Midbrain (tissue), 1 donor: ENCODE results near the gene CD2.
"Not testable (repeated sequence)": the region's sequence is repeated elsewhere in the genome, so short reads cannot be mapped to it uniquely, and the experiment has no call there.

ENCODE experiments used
- DNase-seq: peaks from one replicate; lab custom pipeline; 2025; lab: John Stamatoyannopoulos, UW

The CD2 gene

DNA sequence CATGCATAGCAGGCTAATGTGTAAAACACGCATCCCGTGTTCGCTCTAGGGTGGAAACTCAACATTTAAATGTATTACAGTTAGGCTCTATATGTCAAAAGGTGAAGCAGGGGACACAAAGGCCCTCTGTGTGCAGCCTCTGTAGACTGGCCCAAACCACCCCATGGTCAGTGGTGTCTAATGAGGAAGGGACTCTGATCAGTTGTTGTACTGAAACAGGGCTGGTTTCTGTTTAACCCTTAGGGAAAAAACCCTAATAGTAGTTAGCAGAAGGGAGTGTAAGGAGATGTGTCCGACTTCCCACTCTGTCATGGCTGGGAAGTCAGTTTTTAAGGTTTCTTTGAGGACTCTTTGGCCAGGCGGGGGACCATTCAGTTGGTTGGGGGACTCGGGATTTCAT lies 21.5 kb upstream of the CD2 start:
- no peak for DNase-seq

DNA sequence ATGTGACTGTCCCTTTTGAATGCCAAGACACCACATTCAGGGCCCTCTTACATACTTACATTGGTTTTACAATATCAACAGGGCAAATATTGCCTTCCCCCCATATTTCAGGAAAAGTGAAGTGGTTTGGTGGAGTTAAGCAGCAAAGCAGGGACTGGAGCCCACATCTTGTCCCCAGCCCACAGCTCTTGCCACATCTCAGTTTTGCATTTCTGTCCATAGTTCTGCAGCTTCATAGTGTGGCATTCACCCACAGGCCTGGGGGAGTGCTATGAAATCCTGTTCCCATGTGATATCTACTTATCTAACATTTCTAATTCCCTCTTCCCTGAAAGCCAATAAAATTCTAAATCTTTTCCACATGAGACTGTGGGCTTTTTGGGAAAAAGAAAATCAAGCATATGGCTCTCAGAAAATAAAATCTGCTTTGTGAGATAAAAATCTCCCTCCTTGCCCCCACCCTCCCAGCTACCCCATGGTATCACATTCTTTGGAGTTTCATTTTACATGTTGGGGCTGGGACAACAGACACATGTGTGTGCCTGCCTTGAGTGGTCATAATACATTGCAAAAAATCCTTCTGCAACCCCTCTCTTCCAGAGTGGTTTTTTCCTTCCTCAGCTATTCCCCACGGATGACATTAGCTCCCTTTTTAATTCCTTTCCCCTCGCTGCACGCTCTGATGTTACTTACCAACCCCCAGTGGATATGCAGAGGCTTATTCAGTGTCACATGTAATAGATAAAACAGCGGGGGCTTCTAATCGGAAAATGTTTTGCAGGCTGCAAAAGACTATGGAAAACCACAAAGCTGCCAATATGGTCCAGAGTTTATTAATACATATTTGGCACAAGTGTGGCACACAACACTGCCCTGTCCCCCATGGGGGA lies 20.5 kb upstream of the CD2 start:
- peak; percentile 0 for DNase-seq

DNA sequence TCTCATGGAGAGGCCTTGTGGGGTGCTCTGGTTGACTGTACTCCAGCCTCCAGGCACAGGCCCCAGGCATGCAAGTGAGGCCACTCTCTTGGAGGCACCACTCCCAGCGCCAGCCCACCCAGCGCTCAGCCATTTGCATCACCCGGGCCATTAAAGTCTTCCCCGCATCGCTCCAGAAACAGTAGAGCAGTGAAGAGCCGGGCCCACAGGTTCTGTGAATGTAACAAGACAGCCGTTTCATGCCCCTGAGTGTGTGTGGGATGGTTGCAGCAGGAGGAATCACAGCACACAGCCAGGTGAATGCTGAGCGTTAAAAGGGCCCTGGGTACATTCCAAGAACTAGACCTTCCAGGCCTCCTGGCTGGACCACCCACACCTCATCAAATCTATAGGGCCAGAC lies 19.0 kb upstream of the CD2 start:
- no peak for DNase-seq

DNA sequence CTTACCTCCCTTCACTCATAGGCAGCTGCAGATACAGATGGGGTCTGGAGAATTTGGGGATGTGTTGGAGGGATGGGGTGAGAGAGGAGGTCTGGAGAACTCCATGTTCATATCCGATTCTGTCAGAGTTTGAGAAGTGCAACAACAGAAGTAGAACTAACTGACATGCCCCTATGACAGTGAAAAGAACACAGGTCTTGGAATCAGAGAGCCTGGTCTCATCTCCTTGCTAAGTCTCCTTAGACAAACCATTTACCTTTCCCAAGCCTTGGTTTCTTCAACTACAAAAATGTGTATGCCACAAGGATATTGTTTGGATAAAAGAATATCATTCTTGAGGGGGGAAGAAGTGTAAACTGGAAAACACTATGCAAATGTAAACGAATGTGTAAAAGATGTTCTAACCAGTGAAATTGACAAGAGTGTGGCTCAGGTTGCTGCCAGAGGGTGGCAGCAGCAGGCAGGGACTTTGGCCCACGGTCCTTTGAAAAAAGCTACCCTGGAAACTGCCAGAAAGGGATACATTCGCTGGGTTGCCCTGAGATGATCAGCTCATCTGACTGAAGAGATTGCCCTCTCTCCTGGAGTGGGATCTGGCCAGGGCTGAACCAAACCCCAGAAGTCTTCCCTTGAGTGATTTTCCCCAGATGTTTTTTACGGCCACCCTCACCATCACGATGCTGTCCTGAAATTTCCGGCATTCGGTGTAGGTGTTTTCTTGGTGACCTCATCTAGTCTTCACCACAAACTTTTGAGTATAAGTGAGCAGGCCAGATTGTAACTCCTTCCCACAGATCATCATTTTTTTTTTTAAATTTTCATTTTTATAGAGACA lies 17.0 kb upstream of the CD2 start:
- DNase-seq, result peak; percentile 48

DNA sequence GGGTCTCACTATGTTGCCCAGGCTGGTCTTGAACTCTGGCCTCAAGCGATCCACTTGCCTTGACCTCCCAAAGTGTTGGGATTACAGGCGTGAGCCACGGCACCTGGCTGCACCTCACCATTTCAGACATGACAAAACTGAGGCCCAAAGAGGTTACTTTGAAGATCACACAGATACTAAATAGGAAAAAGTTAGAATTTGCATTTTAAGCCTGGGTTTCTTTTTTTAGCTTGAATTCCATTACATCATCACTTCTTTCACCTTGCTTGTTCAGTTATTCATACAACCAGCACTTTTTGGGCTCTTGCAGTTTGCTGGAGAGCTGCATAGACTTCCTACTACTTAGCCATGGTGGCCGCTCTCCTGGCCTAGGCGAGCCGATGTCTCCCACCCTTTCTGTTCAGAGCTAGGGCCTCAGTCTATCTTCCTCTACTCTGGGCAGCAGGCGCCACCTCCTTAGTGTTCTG lies 16.3 kb upstream of the CD2 start:
- no peak for DNase-seq

DNA sequence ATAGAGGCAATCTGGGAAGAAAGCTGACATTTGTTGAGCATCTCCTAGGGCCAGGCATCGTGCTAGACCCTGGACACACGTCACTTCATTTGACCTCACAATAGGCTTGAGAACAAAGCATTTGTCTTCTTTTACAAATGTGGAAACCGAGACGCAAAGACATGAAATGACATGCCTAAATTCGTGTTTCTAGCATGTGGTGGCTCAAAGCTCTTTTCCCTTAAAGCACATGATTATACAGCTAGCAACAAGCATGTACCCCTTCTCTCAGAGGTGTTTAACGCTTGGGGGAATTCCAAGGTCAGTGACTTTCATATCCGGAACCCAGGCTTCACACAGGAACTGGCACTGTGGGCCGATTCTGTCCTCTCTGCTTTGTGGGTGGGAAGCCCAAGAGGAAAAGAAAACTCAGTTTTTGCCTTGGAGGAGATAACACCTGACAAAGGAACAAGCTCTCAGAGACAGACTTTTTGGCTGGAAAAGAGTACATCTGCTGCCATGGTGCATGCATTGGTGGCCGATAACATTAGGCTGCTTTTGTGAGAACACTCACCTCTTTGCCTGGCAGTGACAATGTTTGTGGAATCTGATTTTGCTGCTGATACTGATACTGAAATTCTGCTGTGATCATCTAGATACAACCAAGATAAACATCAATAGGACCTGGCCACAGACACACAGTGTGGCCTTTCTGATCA lies 15.4 kb upstream of the CD2 start:
- DNase-seq, result no peak

DNA sequence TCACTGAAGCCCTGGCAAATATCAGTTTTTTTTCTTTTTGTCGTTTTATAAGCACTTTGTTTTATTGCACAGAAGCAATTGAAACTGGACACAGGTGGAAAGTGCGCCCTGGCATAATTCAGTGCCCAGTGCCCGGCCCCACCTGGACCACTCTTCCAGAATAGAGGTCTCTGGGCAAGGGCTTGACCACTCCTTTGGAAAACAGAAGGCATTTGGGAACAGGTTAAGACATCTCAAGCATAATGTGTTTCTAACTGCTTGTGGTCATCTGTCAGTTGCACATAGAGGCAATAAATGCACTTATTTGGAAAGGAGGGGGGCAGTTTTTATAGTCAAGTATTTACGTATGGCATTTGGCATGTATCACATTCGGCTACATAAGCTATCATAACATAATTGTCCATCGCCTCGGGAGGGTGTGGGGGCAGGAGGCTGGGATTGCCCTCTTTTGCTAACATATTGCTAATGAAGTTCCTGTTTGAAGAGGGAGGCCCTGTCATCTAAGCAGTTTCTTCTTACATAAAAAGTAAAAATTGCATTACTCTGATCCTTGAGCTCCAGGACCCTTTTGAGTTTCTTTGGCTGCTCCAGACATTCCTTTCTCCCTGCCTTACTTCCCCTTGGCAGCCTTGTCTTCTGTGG lies 14.7 kb upstream of the CD2 start:
- no peak for DNase-seq

DNA sequence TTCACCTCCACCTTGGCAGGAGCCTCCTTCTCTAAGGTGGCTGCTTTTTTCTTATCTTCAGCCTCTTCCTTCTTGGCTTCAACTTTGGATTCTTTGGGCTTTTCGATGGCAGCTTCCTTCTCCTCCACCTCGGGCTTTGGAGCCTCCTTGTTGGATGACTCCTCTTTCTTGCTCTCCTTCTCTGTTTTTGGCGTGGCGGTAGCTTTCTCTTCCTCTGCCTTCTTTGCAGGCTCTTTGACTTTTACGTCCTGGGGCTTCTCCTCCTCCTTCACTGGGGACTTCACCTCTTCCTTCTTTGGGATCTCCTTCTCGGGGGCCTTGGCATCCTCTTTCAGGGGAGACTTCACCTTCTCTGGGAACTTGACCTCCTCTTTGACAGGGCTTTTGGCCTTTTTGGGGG lies 13.9 kb upstream of the CD2 start:
- DNase-seq, result no peak

DNA sequence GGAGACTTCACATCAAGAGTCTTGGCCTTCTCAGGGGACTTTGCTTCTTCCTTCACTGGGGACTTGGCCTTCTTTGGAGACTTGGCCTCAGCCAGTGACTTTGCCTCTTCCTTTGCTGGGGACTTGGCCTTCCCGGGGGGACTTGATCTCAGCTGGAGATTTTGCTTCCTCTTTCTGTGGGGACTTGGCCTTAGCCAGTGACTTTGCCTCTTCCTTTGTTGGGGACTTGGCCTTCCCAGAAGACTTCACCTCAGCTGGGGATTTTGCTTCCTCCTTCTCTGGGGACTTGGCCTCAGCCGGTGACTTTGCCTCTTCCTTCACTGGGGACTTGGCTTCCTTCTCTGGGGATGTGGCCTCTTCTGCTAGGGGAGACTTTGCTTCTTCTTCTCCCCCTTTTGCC lies 13.5 kb upstream of the CD2 start:
- no peak for DNase-seq

DNA sequence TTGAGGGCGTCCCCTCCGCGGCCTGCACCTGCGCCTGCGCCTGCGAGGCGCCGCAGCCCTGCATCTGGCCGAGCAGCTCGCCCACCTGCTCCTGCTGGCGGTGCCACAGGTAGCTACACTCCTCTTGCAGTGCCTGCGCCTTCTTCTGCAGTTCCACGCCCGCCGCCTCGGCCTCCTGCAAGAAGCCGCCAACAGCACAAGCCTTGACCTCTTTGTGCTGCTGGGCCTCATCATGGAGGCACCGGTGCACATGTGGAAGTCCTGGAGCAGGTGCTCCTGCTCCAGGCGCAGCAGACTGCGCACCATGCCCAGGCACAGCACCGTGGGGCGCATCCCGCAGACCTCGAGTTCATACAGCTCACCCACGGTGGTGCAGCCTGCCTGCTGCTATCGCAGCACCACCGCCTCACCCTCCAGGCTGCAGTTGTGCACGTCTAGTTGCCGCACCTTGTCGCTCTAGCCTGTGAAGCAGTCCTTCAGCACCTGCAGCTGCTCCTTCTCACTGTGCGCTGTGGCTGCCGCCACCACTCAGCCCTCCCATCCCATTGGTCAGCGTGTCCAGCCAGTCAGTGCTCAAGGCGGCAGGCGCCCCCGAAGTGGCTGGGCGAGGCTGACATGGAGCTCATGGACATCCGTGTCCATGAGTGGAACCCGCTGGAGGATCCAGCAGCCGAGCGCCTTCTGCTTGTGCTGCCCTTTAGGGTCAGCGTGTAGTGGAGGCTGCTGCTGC lies 12.2 kb upstream of the CD2 start:
- DNase-seq, result no peak

DNA sequence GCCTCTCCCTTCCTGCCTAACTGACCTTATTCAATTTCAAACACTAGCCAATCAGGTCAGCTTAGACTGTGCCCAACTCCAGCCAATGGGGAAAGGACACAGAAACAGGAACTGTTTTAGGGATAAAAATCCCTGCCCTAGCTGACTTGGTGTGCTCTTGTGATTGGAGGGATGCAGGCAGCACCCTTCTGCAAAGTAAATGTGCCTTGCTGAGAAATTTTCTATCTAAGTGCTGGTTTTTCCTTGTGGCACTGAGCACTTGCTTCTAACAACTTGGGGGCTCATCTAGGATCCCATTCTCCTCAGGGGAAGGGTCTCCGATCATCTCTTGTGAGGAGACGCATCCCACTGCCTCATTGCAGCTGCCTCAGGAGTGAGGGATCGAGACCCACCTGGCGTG lies 10.7 kb upstream of the CD2 start:
- no peak for DNase-seq

DNA sequence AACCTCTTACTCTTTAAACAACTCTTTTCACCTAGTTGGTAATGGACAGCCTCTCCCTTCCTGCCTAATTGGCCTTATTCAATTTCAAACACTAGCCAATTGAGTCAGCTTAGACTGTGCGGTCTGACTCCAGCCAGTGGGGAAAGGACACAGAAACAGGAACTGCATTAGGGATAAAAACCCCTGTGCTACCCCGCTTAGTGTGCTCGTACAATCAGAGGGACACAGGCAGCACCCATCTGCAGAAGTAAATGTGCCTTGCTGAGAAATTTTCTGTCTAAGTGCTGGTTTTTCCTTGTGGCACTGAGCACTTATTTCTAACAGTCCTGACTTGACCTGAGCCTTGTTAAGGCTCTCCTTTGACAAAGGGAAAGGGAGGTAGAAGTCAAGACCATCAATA lies 6.0 kb upstream of the CD2 start:
- no peak for DNase-seq

DNA sequence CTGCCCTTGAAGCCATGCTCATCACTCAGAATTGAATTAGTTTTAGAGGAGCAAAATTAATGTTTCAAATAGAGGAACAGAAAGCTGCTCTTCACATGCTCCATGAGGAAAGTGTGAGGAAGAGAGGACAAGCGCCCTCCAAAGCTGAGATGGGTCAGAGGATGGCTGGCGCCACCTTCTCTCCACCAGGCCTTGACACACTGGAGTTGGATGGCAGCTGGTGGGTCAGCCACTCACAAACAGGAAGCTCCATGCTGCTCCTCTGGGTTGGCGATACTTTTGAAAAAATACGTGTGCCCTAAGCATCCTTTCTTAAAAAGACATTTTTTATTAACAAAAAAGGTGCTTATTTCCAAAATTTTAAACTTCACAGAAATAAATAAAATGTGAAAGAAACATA lies 3.1 kb upstream of the CD2 start:
- no peak for DNase-seq

DNA sequence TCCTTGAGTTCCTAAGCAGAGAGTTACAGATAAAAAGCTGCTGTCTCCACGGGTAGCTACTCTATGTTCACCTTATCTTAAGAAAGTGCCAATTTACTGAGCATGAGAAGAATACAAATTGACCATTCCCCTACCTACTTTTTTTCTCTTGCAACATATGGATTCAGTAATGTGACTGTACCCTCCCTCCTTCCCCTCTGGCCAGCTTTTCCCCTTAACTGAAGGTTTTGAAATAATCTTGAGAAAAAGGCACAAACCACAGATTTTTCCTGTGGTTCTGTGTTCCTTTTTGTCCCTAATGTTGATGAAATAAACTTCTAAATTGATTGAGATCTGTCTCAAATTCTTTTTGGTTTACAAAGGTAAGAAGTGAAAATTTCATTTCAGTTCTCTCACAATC lies 2.6 kb upstream of the CD2 start:
- DNase-seq, result no peak

DNA sequence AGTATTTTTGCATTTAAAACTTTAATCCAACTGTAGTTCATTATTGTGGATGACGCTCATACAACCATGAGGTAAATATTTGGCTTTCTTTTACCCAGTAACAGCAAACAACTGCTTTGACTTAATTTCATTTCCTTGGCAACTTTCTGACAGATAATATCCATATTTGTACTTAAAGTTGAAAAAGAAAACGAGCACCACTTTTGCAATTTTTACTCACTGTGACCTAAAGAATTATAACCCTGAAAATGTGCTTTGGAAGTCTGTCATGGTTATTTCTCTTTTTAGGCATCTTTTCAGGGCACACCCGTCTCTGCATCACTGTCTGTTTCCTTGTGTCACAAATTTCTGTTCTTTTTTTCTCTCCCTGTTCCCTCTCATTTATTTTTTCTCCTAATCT lies 918 bp upstream of the CD2 start:
- no peak for DNase-seq

DNA sequence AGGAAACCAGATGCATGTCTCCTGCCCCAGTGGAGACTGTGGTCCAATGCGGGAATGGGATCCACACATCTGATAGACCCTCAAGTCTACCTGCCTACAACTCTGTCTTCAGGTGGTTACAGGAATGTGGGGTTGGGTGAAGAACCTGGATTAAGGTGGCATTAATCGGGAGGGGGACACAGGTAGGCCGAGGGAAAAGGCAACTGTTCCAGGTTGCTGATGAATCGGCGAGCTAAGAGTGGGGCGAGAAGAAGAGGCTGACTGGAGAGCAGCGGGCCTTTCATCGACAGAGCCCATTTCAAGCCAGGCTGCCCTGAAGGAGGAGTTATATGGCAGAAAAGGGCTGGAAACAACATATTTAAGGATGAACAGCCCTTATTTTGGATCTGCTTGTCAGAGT lies 836 bp downstream of the CD2 start:
- DNase-seq, result no peak

DNA sequence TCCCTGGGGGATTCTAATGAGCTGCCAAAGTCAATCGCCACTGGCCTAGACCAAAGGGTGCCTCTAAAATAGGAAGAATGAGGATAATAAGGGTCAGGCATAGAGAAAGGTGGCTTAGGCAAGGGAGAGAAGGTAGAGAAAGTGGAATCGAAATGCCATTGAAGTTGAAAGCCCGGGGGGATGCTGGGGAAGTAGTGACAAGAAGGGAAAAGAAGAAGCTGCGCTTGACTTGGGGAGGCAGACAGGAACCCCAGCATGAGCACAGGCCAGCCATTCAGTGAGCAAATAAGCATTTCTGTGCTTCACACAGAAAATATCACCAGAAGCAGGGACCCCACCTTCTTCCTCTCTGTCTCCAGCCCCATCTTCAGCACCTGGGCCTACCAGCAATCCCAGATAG lies 1.5 kb downstream of the CD2 start:
- DNase-seq, result no peak

DNA sequence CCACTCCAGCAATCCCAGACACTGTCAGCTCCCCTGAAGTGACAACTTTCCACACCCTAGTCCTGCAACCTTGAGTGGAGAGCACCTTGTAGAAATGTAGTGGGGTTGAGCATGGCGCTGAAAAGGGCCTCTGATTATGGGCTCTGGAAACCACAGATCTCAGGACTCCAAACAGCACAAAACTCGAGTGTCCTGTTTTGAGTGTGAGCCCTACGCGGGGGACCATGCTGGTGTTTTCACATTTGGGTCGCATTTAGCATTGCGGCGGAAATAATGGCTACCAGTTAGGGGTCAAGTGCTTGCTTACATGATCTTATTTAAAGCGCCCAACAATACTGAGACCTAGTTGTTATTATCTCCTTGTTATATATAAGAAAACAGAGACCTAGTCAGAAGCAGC lies 1.9 kb downstream of the CD2 start:
- DNase-seq, result not testable (repeated sequence)

DNA sequence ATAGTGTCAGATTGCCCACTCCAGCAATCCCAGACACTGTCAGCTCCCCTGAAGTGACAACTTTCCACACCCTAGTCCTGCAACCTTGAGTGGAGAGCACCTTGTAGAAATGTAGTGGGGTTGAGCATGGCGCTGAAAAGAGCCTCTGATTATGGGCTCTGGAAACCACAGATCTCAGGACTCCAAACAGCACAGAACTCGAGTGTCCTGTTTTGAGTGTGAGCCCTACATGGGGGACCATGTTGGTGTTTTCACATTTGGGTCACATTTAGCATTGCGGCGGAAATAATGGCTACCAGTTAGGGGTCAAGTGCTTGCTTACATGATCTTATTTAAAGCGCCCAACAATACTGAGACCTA lies 4.2 kb downstream of the CD2 start:
- DNase-seq, result not testable (repeated sequence)

DNA sequence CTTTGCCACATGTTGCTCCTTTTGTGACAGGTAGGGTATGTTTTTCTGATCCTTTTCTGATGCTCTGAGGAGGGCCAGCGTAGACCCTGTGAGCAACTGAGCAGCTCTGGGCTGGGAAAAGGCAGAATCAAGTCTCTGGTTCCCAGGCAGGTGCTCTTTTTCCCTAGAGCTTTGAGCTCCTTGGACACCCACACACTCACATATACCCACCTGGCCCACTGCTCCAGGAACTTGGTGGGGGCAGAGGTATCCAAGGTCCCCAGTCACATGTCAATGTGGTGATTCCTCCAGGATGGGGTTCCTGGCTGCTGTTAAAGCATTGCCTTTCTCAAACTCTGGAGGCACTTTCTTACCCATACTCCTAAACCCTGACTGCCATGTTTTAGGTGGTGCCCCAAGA lies 5.4 kb downstream of the CD2 start:
- DNase-seq, result no peak

DNA sequence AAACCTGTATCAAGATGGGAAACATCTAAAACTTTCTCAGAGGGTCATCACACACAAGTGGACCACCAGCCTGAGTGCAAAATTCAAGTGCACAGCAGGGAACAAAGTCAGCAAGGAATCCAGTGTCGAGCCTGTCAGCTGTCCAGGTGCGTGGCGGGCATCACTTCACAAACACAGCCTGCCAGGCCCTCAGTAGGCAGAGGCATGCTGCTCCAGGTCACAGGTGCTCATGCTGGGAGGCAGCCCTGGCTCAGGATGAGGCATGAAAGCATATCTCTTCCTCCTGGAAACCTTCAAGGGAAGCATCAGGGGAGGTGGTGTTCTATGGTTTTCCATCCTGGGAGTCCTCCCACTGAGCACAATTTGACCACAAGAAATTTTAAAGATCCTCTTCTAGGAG lies 6.3 kb downstream of the CD2 start:
- no peak for DNase-seq
